Measurements from ENCODE around the gene ATP8B3. TPM values are rescaled to one million over a fixed set of nuclear protein-coding genes. Genes with fewer than 3 reads are reported as not detected.

Gene ATP8B3
- total RNA-seq, 1 donor from 2014 or later, result 5.2 TPM

GRCh38 chr19:1746401-1747284 lies 65.4 kb downstream of the ATP8B3 start:
- Mint-ChIP-seq H3K36me3 (ENCODE audit: unreplicated experiment) (no peaks in the 10 kb centered on the region), H3K9me3 (ENCODE audit: unreplicated experiment) (no peaks in the 10 kb centered on the region), H3K4me1 (ENCODE audit: unreplicated experiment) (peaks cover 10% of the 10 kb centered on the region), H3K27ac (ENCODE audit: unreplicated experiment) (no peak overlapping the region), H3K4me3 (ENCODE audit: unreplicated experiment) (no peak overlapping the region), H3K27me3 (ENCODE audit: unreplicated experiment) (peaks cover 46% of the 10 kb centered on the region)
- DNase-seq (ENCODE audit: extremely low spot score, unreplicated experiment), result no peak
- no peak for TF ChIP-seq CTCF (IDR thresholded peaks at IDR 0.05)

GRCh38 chr19:1745589-1746031 lies 66.5 kb downstream of the ATP8B3 start:
- Mint-ChIP-seq H3K27ac (ENCODE audit: unreplicated experiment) (no peak overlapping the region), H3K27me3 (ENCODE audit: unreplicated experiment) (peaks cover 39% of the 10 kb centered on the region), H3K36me3 (ENCODE audit: unreplicated experiment) (no peaks in the 10 kb centered on the region), H3K9me3 (ENCODE audit: unreplicated experiment) (no peaks in the 10 kb centered on the region), H3K4me3 (ENCODE audit: unreplicated experiment) (no peak overlapping the region), H3K4me1 (ENCODE audit: unreplicated experiment) (peaks cover 10% of the 10 kb centered on the region)
- no peak for DNase-seq (ENCODE audit: extremely low spot score, unreplicated experiment)
- TF ChIP-seq CTCF (IDR thresholded peaks at IDR 0.05), result no peak

GRCh38 chr19:1744822-1745563 lies 67.1 kb downstream of the ATP8B3 start:
- Mint-ChIP-seq H3K4me1 (ENCODE audit: unreplicated experiment) (peaks cover 7% of the 10 kb centered on the region), H3K9me3 (ENCODE audit: unreplicated experiment) (no peaks in the 10 kb centered on the region), H3K27ac (ENCODE audit: unreplicated experiment) (no peak overlapping the region), H3K27me3 (ENCODE audit: unreplicated experiment) (peaks cover 39% of the 10 kb centered on the region), H3K36me3 (ENCODE audit: unreplicated experiment) (no peaks in the 10 kb centered on the region), H3K4me3 (ENCODE audit: unreplicated experiment) (no peak overlapping the region)
- TF ChIP-seq CTCF (IDR thresholded peaks at IDR 0.05), result no peak
- DNase-seq (ENCODE audit: extremely low spot score, unreplicated experiment), result no peak

- TF ChIP-seq CTCF (IDR thresholded peaks at IDR 0.05), result no peak
- Mint-ChIP-seq H3K27ac (ENCODE audit: unreplicated experiment) (no peak overlapping the region), H3K4me3 (ENCODE audit: unreplicated experiment) (no peak overlapping the region), H3K9me3 (ENCODE audit: unreplicated experiment) (no peaks in the 10 kb centered on the region), H3K4me1 (ENCODE audit: unreplicated experiment) (peaks cover 7% of the 10 kb centered on the region), H3K27me3 (ENCODE audit: unreplicated experiment) (peaks cover 41% of the 10 kb centered on the region), H3K36me3 (ENCODE audit: unreplicated experiment) (no peaks in the 10 kb centered on the region)
- DNase-seq (ENCODE audit: extremely low spot score, unreplicated experiment), result no peak
Observed at GRCh38 chr19:1744133-1744665, 67.9 kb downstream of the ATP8B3 start.

Data from osteocyte (in vitro differentiated cells).